Loucy (cell line): ENCODE data around the gene CSNK2A2.

Experiments
- H2AFZ ChIP-seq: fragments of 200-600 bp; sonication (generic); 2 replicates; pipeline ENCODE4 v1.6.0; 2016; ENCODE audit warnings: antibody characterized with exemption, mild to moderate bottlenecking, low read length, moderate library complexity
- H3F3A ChIP-seq: fragments of 200-600 bp; 2 replicates; pipeline ENCODE4 v1.6.0; 2016; ENCODE audit warnings: antibody characterized with exemption, low read depth, mild to moderate bottlenecking
- H3K27me3 ChIP-seq: fragments of 200-600 bp; sonication (generic); 2 replicates; pipeline ENCODE4 v1.6.1; 2014; ENCODE audit warnings: low read length, mild to moderate bottlenecking; ENCODE audit not compliant: insufficient read depth, poor library complexity, severe bottlenecking
- H3K36me3 ChIP-seq: fragments of 200-600 bp; sonication (generic); 2 replicates; pipeline ENCODE4 v1.6.1; 2016; ENCODE audit warnings: low read length; ENCODE audit not compliant: insufficient read depth
- H3K4me1 ChIP-seq: fragments of 200-600 bp; sonication (generic); 2 replicates; pipeline ENCODE4 v1.5.1; 2014; ENCODE audit warnings: low read length, mild to moderate bottlenecking; ENCODE audit not compliant: insufficient read depth, poor library complexity, severe bottlenecking
- H3K4me2 ChIP-seq: fragments of 200-600 bp; sonication (generic); 2 replicates; pipeline ENCODE4 v1.6.0; 2014; ENCODE audit warnings: antibody characterized with exemption, low read length, low read depth, mild to moderate bottlenecking; ENCODE audit not compliant: poor library complexity, severe bottlenecking
- H3K4me3 ChIP-seq: fragments of 200-600 bp; sonication (generic); 2 replicates; pipeline ENCODE4 v1.5.1; 2014; ENCODE audit warnings: low read length, mild to moderate bottlenecking, mixed read lengths; ENCODE audit not compliant: poor library complexity, severe bottlenecking
- H3K79me2 ChIP-seq: fragments of 200-600 bp; sonication (generic); 2 replicates; pipeline ENCODE4 v1.6.1; 2014; ENCODE audit warnings: low read length; ENCODE audit not compliant: insufficient read depth
- H3K9ac ChIP-seq: fragments of 200-600 bp; sonication (generic); 2 replicates; pipeline ENCODE4 v1.6.0; 2014; ENCODE audit warnings: mild to moderate bottlenecking, low read depth, low read length, moderate library complexity; ENCODE audit not compliant: poor library complexity, severe bottlenecking
- H3K9me2 ChIP-seq: fragments of 200-600 bp; sonication (generic); replicated peaks from 2 replicates; pipeline ENCODE4 v1.6.1; 2016; ENCODE audit warnings: low read depth, low read length, mixed read lengths
- H3K9me3 ChIP-seq: fragments of 200-600 bp; sonication (generic); 2 replicates; pipeline ENCODE4 v1.6.1; 2014; ENCODE audit warnings: mild to moderate bottlenecking, antibody characterized with exemption, low read length, low read depth; ENCODE audit not compliant: insufficient read depth
- H4K20me1 ChIP-seq: fragments of 200-600 bp; sonication (generic); 2 replicates; pipeline ENCODE4 v1.6.0; 2014; ENCODE audit warnings: antibody characterized with exemption, low read length, mild to moderate bottlenecking; ENCODE audit not compliant: insufficient read depth, poor library complexity, severe bottlenecking
- EZH2phosphoT487 ChIP-seq: fragments of 200-600 bp; IDR thresholded peaks from 2 replicates; pipeline ENCODE4 v1.6.1; 2018; ENCODE audit warnings: antibody characterized with exemption, mild to moderate bottlenecking, moderate library complexity, borderline replicate concordance
- TF ChIP-seq, protein P1 (sequence below): fragments of 200-600 bp; sonication (generic); conservative IDR thresholded peaks from 2 replicates; pipeline ENCODE4 v1.5.1; 2014; ENCODE audit warnings: mild to moderate bottlenecking, antibody characterized with exemption, low read length

The CSNK2A2 gene

DNA sequence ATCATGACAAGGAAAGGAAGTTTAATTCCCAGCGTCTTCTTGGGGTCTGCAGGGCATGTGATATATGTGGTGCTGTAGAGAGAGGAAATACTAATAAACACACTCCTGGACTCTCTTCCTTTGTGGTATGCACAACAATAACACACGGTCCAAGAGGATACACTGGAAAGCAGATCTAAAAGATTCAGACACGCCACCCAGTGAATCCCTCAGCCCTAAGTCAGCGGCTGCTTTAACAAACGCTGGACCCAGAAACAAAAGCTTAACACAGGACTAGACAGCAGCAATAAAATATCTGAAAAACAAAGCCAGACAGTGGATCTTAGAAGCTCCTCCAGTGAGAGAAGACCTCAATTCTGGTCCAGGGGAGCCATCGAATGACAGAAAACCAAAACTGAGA, 81.8 kb downstream of the CSNK2A2 start:
- no peaks in the 10 kb centered on the region for H3K9me3 ChIP-seq
- no peaks in the 10 kb centered on the region for H3K9me2 ChIP-seq
- no peaks in the 10 kb centered on the region for H3F3A ChIP-seq
- peaks cover 42% of the 10 kb centered on the region for H4K20me1 ChIP-seq
- no peak overlapping the region for H3K4me2 ChIP-seq
- H3K27me3 ChIP-seq = no peaks in the 10 kb centered on the region
- TF ChIP-seq, protein P1, sequence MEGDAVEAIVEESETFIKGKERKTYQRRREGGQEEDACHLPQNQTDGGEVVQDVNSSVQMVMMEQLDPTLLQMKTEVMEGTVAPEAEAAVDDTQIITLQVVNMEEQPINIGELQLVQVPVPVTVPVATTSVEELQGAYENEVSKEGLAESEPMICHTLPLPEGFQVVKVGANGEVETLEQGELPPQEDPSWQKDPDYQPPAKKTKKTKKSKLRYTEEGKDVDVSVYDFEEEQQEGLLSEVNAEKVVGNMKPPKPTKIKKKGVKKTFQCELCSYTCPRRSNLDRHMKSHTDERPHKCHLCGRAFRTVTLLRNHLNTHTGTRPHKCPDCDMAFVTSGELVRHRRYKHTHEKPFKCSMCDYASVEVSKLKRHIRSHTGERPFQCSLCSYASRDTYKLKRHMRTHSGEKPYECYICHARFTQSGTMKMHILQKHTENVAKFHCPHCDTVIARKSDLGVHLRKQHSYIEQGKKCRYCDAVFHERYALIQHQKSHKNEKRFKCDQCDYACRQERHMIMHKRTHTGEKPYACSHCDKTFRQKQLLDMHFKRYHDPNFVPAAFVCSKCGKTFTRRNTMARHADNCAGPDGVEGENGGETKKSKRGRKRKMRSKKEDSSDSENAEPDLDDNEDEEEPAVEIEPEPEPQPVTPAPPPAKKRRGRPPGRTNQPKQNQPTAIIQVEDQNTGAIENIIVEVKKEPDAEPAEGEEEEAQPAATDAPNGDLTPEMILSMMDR = no peak
- no peak for TF ChIP-seq EZH2phosphoT487
- H3K4me3 ChIP-seq = no peak overlapping the region
- peaks cover 51% of the 10 kb centered on the region for H3K79me2 ChIP-seq
- no peak overlapping the region for H2AFZ ChIP-seq
- H3K4me1 ChIP-seq = peaks cover 9% of the 10 kb centered on the region
- peaks cover 51% of the 10 kb centered on the region for H3K36me3 ChIP-seq
- no peak overlapping the region for H3K9ac ChIP-seq

DNA sequence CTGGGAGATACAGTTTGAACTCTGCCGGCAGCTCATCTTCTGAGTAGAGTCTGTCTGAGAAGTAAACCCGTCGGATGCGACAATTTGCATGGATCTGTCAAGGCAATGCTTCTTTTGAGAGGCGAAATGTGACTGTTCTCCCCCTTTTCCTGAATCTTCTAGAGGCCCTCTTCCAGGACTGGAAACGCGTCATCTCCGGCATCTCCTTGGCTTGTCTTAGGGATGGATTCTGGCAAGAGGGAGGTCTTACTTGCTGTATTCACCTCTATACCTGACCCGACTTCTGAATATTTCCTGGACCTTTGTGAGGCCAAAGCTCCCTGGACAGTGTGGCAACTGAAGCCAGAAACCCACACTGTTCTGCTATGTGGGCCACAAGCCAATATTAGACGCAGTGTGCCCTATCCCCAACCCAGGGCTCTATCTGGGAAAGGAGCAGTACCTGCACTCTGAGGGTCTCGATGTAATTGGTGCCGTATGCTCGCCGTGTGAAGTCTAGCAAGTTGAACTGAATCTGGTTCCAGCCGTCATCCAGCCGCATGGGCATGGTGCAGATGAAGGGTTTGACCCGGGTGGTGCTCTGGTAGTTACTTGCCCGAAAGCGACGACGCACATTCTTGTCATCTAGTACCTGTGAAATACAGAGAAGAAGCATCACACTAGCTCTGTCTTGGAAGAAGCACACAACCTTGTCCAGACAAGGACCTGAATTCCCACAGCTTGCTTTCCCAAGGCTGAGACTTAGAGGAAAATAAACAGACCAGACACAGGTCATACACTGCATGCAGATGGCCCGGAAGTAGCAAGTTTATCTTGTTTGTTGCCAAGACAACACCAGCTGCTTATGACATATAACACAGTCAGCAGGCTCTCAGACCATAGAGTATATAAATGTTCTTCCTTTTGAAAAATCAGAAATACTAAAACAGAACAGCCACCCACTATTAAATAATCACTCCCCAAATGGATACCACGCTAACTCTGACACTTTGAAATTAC, 82.8 kb downstream of the CSNK2A2 start:
- H4K20me1 ChIP-seq = peaks cover 33% of the 10 kb centered on the region
- TF ChIP-seq, protein P1 = no peak
- TF ChIP-seq EZH2phosphoT487 = no peak
- no peaks in the 10 kb centered on the region for H3K4me1 ChIP-seq
- no peak overlapping the region for H3K4me3 ChIP-seq
- peaks cover 42% of the 10 kb centered on the region for H3K79me2 ChIP-seq
- H3K27me3 ChIP-seq = no peaks in the 10 kb centered on the region
- H3K9me3 ChIP-seq = no peaks in the 10 kb centered on the region
- no peak overlapping the region for H2AFZ ChIP-seq
- H3K36me3 ChIP-seq = peaks cover 51% of the 10 kb centered on the region
- no peak overlapping the region for H3K4me2 ChIP-seq
- H3K9me2 ChIP-seq = no peaks in the 10 kb centered on the region
- no peaks in the 10 kb centered on the region for H3F3A ChIP-seq
- no peak overlapping the region for H3K9ac ChIP-seq

DNA sequence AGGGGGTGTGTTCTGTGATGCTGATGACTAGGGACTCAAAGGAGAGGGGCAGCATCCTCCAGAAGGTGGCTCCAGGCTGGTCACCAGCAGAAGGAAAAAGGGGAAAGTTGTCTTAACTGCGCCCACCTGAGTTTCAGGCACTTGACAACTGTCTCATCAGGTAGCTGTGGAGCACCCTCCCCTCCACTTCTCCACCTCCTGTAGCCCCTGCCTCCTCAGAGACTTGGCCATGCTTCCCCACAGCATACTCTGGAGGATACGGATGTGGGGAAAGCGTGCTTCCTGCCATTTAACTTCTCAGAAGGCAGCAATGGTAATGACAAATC, 86.6 kb downstream of the CSNK2A2 start:
- Histone ChIP-seq H3F3A (no peaks in the 10 kb centered on the region), H3K36me3 (peaks cover 42% of the 10 kb centered on the region), H3K4me3 (no peak overlapping the region), H3K4me2 (no peak overlapping the region), H3K9ac (no peak overlapping the region), H4K20me1 (peaks cover under 1% of the 10 kb centered on the region), H3K79me2 (peaks cover 3% of the 10 kb centered on the region; the same call in 1 of the 2 replicates), H3K27me3 (no peaks in the 10 kb centered on the region), H2AFZ (no peak overlapping the region), H3K9me3 (no peaks in the 10 kb centered on the region), H3K4me1 (no peaks in the 10 kb centered on the region), H3K9me2 (no peaks in the 10 kb centered on the region)
- no peak for TF ChIP-seq EZH2phosphoT487
- TF ChIP-seq, protein P1 = no peak
